Stomach smooth muscle (tissue), 2 donors: ENCODE data around the gene SPAG9.

Source experiments
- H3K27ac ChIP-seq: one replicate; pipeline ENCODE4 v1.7.0; 2013; ENCODE audit warnings: mild to moderate bottlenecking, low read length, inconsistent platforms
- H3K27me3 ChIP-seq, 2 donors: one replicate each; pipeline ENCODE4 v1.7.0; 2013; ENCODE audit warnings: low read length in 2 of 2; ENCODE audit not compliant: insufficient read depth in 2 of 2, control insufficient read depth in 1 of 2
- H3K36me3 ChIP-seq, 2 donors: one replicate each; pipeline ENCODE4 v1.7.0; 2013; ENCODE audit warnings: low read length in 2 of 2; ENCODE audit not compliant: control insufficient read depth in 2 of 2, insufficient read depth in 2 of 2
- H3K4me1 ChIP-seq: one replicate; pipeline ENCODE4 v1.7.0; 2013; ENCODE audit warnings: low read length; ENCODE audit not compliant: control insufficient read depth, insufficient read depth
- H3K4me3 ChIP-seq, 2 donors: one replicate each; pipeline ENCODE4 v1.7.0; 2013; ENCODE audit warnings: low read length in 2 of 2
- H3K9ac ChIP-seq, 2 donors: one replicate each; pipeline ENCODE4 v1.7.0; 2013; ENCODE audit warnings: low read length in 2 of 2, mild to moderate bottlenecking in 1 of 2
- H3K9me3 ChIP-seq, 2 donors: one replicate each; pipeline ENCODE4 v1.7.0; 2013; ENCODE audit warnings: low read length in 2 of 2; ENCODE audit not compliant: control insufficient read depth in 2 of 2
- donor health status: healthy.
- donor health status: Pancreatic carcinoma.

SPAG9 gene

GRCh38 chr17:50920891-50921586, 199.6 kb downstream of the SPAG9 start:
- Histone ChIP-seq H3K4me1 (peaks cover 58% of the 10 kb centered on the region), H3K9ac (peak overlapping the region in 1 of 2 donors; percentile 29), H3K27ac (peak overlapping the region; percentile 96), H3K9me3 (no peaks in the 10 kb centered on the region), H3K27me3 (no peaks in the 10 kb centered on the region), H3K4me3 (peak overlapping the region in 1 of 2 donors; percentile 15), H3K36me3 (no peaks in the 10 kb centered on the region)

- Histone ChIP-seq H3K36me3 (no peaks in the 10 kb centered on the region), H3K27me3 (no peaks in the 10 kb centered on the region), H3K9me3 (no peaks in the 10 kb centered on the region), H3K9ac (peak overlapping the region; percentile 55 to 69), H3K4me1 (peaks cover 59% of the 10 kb centered on the region), H3K27ac (peak overlapping the region; percentile 96), H3K4me3 (peak overlapping the region in 1 of 2 donors; percentile 44)
Measured at GRCh38 chr17:50920041-50920410, 200.6 kb downstream of the SPAG9 start.

- Histone ChIP-seq H3K4me1 (peaks cover 56% of the 10 kb centered on the region), H3K27me3 (no peaks in the 10 kb centered on the region), H3K36me3 (no peaks in the 10 kb centered on the region), H3K9ac (peak overlapping the region; percentile 62 to 78), H3K27ac (peak overlapping the region; percentile 96), H3K4me3 (peak overlapping the region in 1 of 2 donors; percentile 44), H3K9me3 (no peaks in the 10 kb centered on the region)
Measured at GRCh38 chr17:50919321-50920040, 201.2 kb downstream of the SPAG9 start.

GRCh38 chr17:50918933-50919296, 201.8 kb downstream of the SPAG9 start:
- peak overlapping the region; percentile 62 to 78 for H3K9ac ChIP-seq
- H3K4me1 ChIP-seq, result peaks cover 54% of the 10 kb centered on the region
- H3K4me3 ChIP-seq, result peak overlapping the region in 1 of 2 donors; percentile 29
- no peaks in the 10 kb centered on the region for H3K36me3 ChIP-seq
- peak overlapping the region; percentile 96 for H3K27ac ChIP-seq
- H3K27me3 ChIP-seq, result no peaks in the 10 kb centered on the region
- H3K9me3 ChIP-seq, result no peaks in the 10 kb centered on the region

- Histone ChIP-seq H3K27me3 (no peaks in the 10 kb centered on the region), H3K9ac (peak overlapping the region in 1 of 2 donors; percentile 51), H3K27ac (peak overlapping the region; percentile 96), H3K9me3 (no peaks in the 10 kb centered on the region), H3K36me3 (no peaks in the 10 kb centered on the region), H3K4me3 (no peak overlapping the region), H3K4me1 (peaks cover 49% of the 10 kb centered on the region)
Measured at GRCh38 chr17:50918071-50918932, 202.4 kb downstream of the SPAG9 start.

- Histone ChIP-seq H3K9me3 (no peaks in the 10 kb centered on the region), H3K27ac (peak overlapping the region; percentile 49), H3K4me1 (peaks cover 46% of the 10 kb centered on the region), H3K4me3 (no peak overlapping the region), H3K27me3 (no peaks in the 10 kb centered on the region), H3K9ac (no peak overlapping the region), H3K36me3 (no peaks in the 10 kb centered on the region)
Measured at GRCh38 chr17:50917418-50917743, 203.3 kb downstream of the SPAG9 start.

GRCh38 chr17:50916708-50917417, 203.8 kb downstream of the SPAG9 start:
- no peaks in the 10 kb centered on the region for H3K9me3 ChIP-seq
- peak overlapping the region; percentile 49 for H3K27ac ChIP-seq
- H3K4me3 ChIP-seq, result no peak overlapping the region
- no peaks in the 10 kb centered on the region for H3K27me3 ChIP-seq
- no peaks in the 10 kb centered on the region for H3K36me3 ChIP-seq
- H3K4me1 ChIP-seq, result peaks cover 40% of the 10 kb centered on the region
- peak overlapping the region in 1 of 2 donors; percentile 29 for H3K9ac ChIP-seq

- Histone ChIP-seq H3K27ac (peak overlapping the region; percentile 49), H3K27me3 (no peaks in the 10 kb centered on the region), H3K4me3 (no peak overlapping the region), H3K9ac (peak overlapping the region in 1 of 2 donors; percentile 29), H3K4me1 (peaks cover 33% of the 10 kb centered on the region), H3K36me3 (no peaks in the 10 kb centered on the region), H3K9me3 (no peaks in the 10 kb centered on the region)
Measured at GRCh38 chr17:50916026-50916707, 204.5 kb downstream of the SPAG9 start.

GRCh38 chr17:50914505-50915063, 206.1 kb downstream of the SPAG9 start:
- H3K4me1 ChIP-seq, result peaks cover 21% of the 10 kb centered on the region
- H3K36me3 ChIP-seq, result no peaks in the 10 kb centered on the region
- no peak overlapping the region for H3K27ac ChIP-seq
- no peak overlapping the region for H3K4me3 ChIP-seq
- H3K9me3 ChIP-seq, result no peaks in the 10 kb centered on the region
- H3K9ac ChIP-seq, result no peak overlapping the region
- H3K27me3 ChIP-seq, result no peaks in the 10 kb centered on the region
